Measurements from ENCODE around the gene ASTN2.

DNA sequence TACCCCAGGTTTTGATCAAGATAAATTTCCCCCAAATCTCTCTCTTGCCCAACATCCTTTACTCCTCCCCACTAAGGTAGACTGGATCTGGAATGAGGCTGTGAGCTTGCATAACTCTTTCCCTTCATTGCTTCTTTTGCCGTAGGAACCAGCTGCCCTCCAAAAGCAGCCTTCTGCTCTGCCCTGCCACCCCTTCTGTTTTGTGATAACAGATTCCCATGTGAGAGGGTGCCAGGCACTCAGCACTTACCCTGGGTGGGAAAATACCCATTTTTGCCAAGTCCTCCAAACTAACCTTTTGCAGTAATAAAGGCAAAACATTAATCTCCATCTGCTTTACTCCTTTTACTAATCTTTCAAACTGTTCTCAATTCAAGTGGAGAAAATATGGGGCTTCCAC lies 182.6 kb downstream of the ASTN2 start:
- TF ChIP-seq CTCF (IDR thresholded peaks at IDR 0.05; ENCODE audit: insufficient read depth, low read depth, low read length) (no peak), EZH2 (IDR thresholded peaks at IDR 0.05; ENCODE audit: insufficient read depth, low read length) (no peak)
